Measurements from ENCODE around the gene CRYBG1.

Gene CRYBG1

DNA sequence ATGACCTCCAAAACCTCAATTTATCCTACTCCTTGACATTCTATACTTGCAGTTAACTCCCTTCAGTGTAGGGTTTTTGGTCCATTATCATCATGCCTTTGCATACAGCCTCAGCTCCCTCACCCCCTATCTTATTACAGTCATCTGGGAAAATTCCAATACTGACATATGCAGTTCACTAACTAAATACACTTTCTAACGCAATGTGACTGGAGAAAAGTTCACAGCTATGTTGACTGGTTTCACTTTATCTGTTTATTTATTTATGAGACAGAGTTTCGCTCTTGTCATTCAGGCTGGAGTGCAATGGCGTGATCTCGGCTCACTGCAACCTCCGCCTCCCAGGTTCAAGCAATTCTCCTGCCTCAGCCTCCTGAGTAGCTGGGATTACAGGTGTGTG is 64.9 kb downstream of the CRYBG1 start:
- DNase-seq: no peak

DNA sequence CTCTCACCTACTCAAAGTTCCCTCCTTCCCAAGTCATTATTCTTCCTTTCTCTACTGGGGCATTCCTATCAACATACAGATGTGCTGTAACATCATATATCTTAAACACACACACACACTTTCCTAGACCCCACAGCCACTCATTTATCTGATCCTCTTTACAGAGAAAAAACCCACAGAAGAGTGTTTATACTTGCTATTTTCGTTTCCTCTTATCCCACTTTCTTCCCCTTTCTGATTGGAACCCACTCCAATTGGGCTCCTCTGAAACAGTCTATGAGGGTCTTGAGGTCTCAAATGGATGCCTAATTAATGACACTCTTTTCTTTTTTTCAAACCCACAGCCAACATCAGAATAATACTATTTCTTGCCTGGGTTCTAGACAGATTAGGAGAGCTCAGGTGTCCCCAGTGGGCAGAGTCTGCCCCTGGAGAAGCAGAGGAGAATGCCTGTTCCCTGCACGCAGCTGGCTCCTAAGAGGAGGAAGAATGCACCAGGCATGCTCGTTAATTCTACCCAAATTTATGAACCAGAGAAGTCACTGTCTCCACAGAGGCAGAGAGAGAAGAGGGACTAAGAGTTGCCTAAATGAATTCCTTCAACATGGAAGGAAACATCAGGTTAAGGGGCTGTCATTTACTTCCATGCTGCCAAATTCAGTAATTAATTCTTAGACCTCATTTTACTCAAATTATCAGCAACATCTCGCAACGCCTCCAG is 65.9 kb downstream of the CRYBG1 start:
- no peak for DNase-seq

DNA sequence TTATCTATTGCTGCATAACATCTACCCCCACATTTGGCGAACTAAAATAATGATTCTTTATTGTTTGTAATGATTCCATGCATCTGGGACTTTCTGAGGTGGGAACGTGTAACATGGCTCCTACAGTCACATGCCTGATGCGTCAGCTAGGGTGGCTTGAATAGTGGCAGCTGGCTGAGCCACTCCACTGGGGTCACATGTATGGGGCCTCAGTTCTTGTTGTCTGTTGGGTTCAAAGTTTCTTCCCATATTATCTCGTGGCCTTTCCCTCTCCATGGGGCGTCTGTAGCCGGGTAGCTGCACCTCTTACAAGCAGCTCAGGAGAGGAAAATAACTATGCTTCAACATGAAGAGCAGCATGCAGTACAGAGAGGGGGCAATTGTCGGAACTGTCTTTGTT is 69.9 kb downstream of the CRYBG1 start:
- DNase-seq: no peak

DNA sequence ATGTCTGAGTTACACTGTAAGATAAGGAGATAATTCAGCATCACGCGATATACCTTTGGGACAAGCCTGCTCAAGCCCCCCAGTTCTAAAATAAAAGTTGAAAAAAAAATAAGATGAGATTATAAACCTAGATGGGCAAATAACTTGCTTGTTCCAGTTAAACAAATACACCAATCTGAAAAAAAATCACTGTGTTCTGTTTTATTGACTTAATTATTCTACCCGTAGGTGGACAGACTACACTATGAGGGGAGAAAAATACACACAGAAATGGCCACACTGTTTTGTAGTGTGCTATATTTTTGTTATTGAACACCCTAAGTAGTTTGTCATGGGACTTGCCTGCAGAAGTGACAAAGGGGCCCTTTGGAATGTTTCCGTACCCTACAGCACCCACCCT is 70.9 kb downstream of the CRYBG1 start:
- DNase-seq: no peak

DNA sequence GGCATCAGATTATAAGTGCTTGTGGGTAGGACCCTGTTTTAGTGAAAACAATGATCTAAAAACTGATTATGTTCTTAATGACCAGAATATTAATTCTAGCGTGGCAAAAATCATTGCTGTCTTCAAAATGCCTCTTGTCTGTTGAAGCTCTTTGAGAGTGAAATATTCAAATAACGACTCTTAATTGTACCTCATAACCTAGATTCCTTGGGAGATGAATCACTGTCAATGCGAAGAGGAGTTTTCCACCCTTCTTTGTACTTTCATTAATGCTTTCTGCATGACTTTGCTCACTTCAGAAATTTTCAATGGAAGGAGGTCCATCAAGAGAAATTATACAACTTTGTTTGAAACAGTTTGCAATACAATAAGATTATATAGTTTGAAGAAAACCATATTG is 71.5 kb downstream of the CRYBG1 start:
- no peak for DNase-seq

DNA sequence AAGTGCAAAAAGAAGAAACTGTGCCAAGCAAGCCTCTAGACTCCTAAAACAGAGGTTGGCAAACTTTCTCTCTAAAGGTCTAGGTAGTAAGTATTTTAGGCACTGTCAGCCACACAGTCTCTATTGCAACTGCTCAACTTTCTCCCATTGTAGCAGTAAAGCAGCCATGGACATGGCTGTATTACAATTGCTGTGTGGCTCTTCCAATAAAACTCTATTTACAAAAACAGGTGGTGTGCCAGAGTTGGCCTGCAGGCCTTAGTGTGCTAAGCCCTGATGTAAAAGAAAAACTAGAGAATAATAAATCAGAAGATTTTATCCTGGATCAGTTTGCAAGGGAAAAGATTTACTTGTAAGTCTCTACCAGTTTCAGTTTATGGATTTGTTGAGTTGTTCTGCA is 74.0 kb downstream of the CRYBG1 start:
- no peak for DNase-seq

DNA sequence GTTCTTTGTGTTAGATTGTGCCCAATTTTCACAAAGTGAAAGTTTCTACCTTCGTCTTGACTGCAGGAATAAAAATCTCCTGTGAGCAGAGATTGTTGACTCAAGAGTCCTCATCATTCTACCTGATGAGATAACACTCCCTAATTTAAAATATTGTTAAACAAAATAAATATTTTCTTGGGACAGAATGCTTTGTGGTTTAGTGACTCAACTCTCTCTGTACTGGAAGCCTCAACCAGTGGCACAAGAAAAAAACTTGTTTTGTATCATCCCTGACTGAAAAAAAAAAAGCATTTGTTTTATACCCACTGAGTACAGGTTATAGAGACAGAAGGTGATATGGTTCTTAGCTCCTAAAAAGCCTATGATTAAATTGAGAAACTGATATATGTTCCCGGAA is 78.9 kb downstream of the CRYBG1 start:
- no peak for DNase-seq

DNA sequence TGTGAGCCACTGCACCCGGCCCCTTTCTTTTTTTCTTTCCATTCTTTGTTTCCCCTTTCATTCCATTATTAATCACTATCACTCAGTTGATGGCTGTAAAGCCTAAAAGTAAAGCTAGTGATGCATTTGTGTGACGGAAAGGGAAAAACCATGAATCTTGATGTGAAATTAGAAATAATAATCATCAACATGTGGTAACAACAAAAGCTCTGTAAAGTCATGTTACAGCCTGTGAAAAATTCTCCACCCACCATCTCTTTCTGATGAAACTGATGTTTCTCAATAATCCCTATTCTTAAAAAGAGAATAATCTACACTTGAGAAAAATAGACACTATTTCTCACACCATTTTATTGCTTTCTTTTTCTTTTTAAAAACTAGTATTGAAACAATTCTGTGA is 80.0 kb downstream of the CRYBG1 start:
- DNase-seq: no peak

DNA sequence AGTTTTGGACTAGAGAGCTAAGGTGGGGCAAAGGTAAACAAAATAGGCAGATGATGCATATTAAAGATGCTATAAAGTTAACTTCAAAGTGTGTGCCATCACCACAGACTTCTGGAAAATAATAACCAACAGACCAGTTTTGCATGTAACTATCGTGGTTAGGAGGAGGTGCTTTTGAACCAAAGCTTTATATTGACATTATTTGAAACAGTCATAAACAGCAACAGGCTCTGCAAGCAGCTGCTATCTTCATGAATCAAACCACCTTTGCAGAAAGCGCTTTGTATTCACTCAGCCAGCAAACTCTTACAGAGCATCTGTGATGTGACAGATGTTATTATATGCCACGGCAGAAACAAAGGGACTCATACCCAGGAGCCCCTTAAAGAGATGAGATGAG is 81.9 kb downstream of the CRYBG1 start:
- DNase-seq: no peak

DNA sequence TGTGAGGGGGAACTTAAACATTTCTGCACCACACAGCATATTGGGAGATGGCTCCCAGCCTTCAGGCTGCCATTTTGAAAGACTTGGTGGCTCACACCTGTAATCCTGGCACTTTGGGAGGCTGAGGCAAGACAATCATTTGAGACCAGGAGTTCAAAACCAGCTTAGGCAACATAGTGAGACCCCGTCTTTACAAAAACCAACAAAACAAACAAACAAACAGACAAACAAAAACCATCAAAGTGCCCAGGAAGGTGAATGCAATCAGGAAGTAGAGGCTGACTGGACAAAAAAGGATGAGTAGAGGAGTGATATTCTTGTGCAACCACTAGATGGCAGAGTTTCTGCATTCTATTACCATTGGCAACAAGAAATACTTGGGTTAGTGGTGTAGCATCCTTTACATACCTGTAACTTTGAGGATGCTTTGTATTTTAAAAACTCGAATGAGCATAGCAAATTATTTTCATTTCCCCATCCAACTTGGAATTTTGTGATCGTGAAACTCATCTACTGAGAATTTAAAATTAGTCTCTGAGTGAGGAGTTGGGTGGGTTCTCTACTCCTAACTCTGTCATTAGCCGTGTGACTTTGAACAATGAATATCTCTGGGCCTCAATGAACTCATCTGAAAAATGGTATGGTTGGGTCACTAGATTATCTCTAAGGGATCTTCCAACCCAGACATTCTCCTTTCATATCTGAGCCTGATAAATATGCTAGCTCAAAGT is 84.4 kb downstream of the CRYBG1 start:
- peak; percentile 16 for DNase-seq

DNA sequence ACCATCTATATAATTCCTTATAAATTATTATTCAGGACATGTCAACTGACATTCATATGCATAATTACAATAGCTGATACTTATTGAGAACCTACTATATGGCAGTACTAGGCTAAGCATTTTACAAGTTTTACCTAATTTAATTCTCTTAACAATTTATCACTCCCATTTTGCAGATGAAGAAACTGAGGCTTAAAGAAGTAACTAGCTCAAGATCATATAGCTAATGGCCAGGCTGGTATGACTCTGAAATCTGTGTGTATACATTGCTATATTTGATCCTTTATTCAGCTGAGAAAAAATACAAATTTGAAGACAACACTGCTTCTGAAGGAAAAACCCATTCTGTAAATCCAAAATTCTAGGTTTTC is 85.0 kb downstream of the CRYBG1 start:
- no peak for DNase-seq

DNA sequence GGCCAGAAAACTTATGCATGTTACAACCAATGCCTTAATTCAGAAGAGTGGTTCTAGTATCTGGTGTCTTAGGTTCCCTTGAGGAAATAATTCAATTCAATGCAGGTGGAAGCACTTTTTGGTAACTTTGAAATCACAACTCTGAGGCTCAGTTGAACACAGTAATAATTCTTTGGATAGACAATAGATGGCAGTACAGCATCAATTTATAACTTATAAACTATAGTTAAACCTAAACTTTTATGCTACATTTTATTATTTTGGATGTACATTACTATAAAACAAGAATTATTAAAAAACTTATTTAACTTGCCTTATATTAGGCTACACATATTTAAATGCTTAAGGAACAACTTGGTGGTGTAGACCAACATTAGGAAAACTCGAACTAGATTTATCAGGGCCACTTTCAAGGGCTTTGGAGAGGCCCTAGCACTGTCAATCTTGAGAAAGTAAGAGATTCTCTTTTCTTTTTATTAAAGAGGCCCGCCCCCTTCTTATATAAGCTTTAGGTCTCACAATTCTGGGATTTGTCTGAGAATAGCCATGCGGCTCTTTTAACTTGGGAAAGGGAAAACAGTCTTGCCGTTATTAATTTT is 85.9 kb downstream of the CRYBG1 start:
- DNase-seq: no peak

DNA sequence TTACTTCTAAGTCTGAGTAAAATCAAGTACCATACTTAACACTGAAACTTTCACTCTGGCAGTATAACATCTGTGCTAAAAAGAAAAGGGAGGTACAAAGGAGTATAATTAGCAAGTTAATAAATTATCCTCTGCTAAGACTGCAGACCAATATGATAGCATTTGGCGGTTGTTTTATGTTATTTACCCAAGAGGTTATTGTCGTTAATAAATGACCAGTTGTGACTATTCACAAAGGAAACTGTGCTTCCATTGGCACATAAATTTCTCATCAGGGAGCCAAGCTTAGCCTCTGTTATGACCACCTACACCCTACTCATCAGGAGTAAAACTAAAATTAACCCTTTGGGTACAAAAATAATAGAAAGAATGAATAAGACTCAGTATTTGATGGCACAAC is 86.5 kb downstream of the CRYBG1 start:
- no peak for DNase-seq

DNA sequence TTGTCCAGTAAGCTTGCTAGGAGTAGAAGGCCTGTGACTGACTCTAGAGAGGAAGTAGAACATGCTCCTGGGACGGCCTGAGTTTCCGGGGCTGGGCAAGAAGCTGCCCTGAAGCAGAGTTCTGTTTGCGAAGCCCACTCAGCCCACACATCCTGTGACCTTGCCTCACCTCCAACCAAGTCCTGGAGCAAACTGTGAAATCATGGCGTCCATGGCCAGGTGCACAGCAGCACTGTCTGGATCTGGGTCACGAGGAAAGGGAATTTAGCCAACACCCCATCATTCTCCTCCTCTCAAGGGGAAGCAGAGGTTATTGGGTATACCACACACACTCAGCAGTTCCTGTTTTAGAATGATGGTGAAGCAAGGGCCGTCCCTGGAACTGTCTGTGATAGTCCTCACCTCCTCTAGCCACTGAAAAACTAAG is 87.5 kb downstream of the CRYBG1 start:
- no peak for DNase-seq

DNA sequence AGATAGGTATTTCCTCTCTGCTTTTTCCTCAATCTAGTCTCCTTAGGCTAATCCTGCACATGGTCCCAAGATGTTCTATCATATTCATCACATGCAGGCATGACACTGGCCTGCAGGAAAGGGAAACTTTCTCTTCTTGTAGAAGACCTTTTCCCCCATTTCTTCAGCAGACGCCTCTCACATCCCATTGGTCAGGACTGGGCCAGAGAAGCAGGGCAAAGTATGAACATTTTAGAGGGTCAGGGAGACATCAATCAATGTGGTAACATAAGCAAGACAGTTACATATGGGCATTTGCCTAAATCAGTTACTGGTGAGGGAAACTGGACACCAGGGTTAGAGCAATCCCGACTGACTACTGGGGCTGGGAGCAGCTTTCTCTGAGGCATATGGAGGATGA is 90.1 kb downstream of the CRYBG1 start:
- DNase-seq: no peak

DNA sequence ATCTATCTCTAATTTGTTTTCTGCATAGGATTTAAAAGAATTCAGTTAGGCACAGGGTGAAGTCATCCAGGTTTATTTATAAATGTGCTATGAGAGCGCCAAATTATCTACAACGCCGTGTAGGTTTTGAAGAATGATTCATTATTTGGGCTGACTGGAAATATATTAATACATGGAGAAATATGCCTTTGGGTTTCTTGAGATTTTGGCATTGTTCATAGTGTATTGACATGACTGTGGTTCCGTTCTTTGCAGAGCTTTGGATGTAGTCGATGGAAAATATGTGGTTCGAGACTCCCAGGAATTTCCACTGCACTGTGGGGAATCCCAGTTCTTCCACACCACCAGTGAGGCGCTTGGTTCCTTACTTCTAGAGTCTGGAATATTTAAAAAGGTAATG is 90.9 kb downstream of the CRYBG1 start:
- no peak for DNase-seq

DNA sequence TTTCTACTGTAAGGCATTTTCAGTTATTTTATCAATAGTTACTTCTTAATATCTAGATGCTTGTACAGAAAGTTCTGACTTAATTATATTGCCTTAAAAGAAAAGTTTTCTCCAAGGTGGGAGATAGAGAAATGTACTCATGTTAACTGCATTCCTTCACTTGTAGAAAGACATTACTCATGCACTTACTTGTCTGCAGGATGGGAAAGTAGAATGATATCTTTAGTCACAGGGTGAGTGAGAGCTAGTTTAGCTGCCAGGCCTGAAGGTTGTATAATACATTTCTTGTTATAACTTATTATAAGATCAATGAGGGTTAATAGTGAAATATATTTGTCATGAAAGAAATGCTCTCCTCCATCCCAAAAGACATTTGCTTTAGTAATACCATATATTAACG is 92.1 kb downstream of the CRYBG1 start:
- DNase-seq: no peak

DNA sequence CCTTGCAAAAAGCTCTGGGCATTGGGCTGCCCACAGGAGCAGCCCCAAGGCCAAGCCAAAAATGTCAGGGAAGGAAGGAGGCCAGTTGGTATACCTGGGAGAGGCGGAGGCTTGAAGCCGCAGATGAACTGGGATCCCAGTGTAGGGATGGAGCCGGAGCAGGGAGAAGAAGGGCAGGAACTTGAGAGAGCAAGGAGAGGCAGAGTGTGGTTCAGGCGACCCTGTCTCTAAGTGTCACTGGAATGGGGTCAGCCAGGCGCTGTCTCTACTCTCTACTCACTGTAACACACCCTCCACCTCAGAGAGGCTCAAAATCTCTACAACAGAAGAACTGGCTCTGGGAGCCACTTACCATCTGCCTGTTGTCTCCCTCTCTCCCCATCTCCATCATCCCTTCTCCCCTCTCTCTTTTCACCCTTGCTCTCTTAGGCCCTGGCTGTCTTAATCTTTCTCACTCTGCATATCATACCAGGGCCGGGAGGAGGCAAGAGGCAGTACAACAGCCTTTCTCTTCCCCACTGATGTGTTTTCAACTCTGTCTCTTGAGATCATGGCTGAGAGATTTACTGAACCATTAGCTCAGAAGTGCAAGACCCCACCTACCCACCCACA is 93.3 kb downstream of the CRYBG1 start:
- DNase-seq: no peak

DNA sequence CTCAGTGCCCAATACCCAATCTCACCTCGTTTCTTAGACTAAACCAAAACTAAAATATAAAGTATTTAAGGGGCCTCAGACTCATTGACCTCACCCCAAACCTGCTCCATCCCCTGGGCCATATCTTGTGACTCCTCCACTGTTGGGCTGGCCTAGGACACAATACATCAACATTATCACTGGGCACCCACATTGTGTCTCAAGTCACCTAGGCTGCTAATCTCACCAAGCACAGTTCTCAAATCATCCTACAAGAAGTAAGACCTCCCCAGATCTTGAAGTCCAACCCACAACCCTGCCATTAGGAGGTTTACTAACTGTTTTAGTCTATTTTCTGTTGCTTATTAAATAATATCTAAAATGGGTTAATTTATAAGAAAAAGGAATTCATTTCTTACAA is 96.2 kb downstream of the CRYBG1 start:
- no peak for DNase-seq

DNA sequence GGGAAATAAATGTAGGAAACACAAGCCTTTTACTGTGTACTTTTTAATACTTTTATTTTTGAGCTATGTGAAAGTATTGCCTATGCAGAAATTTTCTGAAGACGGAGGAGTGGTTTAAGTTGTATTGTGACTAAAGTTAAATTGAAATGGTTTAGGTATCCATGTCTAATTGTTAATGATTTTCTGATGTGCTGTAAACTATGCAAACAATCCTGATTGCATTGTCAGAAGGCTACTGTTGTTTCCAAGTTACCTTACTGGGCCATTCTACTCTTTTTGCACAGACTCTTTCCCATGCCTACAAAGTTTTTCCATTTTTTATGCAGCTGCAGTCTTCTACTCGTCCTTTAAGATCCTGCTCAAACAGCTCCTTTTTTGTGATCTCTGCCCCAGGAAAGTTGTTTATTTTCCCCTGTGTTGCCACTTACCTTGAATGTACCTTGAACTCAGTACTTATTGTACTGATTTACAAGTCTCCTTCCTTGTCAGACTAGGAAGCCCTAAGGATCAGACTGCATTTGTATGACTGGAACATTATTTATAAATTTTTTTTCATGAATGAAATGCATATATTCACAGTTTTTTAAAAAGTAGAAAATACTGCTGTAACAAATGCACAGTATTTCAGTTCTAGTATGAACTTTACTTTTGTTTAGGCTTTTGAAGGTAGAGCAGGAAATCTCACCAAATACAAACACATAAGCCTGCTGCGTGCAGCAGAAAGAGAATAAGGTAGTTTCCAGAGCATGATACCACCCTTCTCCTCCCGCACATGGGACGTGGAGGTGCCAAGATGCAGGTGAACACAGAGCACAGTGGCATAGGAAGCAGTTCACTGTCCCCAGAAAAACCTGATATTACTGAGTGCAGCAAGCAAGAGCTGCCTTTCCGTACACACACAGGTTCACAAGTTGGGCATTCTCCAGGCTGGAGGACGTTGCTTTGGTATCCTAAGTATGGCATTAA is 97.8 kb downstream of the CRYBG1 start:
- DNase-seq: no peak

DNA sequence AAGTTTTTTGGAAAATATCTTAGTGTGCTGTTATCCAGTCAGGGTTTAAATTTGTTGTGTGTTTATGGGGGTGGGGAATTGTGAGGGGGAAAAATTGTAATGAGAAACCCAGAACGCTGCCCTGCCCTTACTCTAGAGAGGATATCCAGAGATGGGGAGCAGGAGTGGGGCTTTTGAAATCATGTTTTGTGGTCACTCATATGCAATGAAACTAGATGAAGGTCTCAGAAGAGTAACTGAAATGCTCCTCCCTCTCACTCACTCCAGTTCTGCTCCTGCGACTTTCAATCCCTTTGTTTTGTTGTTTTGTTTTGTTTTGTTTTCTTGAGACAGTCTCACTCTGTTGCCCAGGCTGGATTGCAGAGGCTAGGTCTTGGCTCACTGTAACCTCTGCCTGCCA is 100.0 kb downstream of the CRYBG1 start:
- DNase-seq: no peak

DNA sequence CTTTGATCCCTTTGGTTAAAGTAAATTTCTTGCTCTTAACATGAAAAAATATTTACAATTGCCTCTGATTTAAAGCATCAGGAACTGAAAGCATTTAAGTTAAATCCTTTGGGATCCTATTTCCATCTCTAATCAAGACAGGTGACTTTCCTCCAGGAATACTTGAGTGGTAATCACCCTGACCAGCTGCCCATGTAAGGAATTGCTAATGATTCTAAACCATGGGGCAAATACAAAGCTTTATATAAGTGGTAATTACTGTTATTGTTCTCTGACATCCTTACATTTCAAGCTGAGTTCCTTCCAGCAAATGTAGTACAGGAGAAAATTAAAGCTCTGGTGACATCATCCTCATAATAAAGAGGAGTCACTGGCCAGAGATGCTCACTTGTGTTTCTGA is 100.6 kb downstream of the CRYBG1 start:
- DNase-seq: no peak

Measured in activated T-cell treated with anti-CD3 and anti-CD28 coated beads for 4 hours (primary cell).